Neuronal stem cell (in vitro differentiated cells): Measurements from ENCODE around the gene CNPY2.
"Not testable (repeated sequence)": the region's sequence is repeated elsewhere in the genome, so short reads cannot be mapped to it uniquely, and the experiment has no call there.

Source experiments
- DNase-seq: peaks from one replicate; pipeline ENCODE4 v3.0.0-alpha.2; 2013; ENCODE audit warnings: low spot score
- H2AFZ ChIP-seq: one replicate; pipeline ENCODE4 v1.6.1; 2013; ENCODE audit warnings: mild to moderate bottlenecking, low read length, inconsistent platforms
- H2AK5ac ChIP-seq: 2 replicates; pipeline ENCODE4 v1.6.1; 2013; ENCODE audit warnings: low read depth, mild to moderate bottlenecking, inconsistent platforms, low read length, moderate library complexity, mixed read lengths
- H2BK120ac ChIP-seq: 2 replicates; pipeline ENCODE4 v1.6.1; 2013; ENCODE audit warnings: low read depth, mild to moderate bottlenecking, inconsistent platforms, low read length, moderate library complexity, mixed read lengths
- H2BK12ac ChIP-seq: one replicate; pipeline ENCODE4 v1.6.1; 2013; ENCODE audit warnings: low read length, inconsistent platforms
- H2BK15ac ChIP-seq: 2 replicates; pipeline ENCODE4 v1.6.1; 2013; ENCODE audit warnings: mild to moderate bottlenecking, low read length, inconsistent platforms, mixed read lengths
- H2BK5ac ChIP-seq: one replicate; pipeline ENCODE4 v1.6.1; 2013; ENCODE audit warnings: inconsistent platforms, mild to moderate bottlenecking, low read length, moderate library complexity
- H3K14ac ChIP-seq: one replicate; pipeline ENCODE4 v1.6.1; 2013; ENCODE audit warnings: low read length, inconsistent platforms
- H3K18ac ChIP-seq: 2 replicates; pipeline ENCODE4 v1.6.1; 2013; ENCODE audit warnings: low read length, inconsistent platforms
- H3K23ac ChIP-seq: 2 replicates; pipeline ENCODE4 v1.6.1; 2013; ENCODE audit warnings: low read depth, mild to moderate bottlenecking, mixed read lengths, low read length, inconsistent platforms; ENCODE audit not compliant: poor library complexity
- H3K27ac ChIP-seq: replicated peaks from 3 replicates; pipeline ENCODE4 v1.5.1; 2013; ENCODE audit warnings: low read length, inconsistent platforms
- H3K27me3 ChIP-seq, 3 experiments: 2 replicates each; pipeline ENCODE4 v1.6.1; 2013; ENCODE audit warnings: low read length in 3 of 3, mild to moderate bottlenecking in 2 of 3, inconsistent platforms in 1 of 3, low read depth in 1 of 3, mixed read lengths in 1 of 3, moderate library complexity in 1 of 3; ENCODE audit not compliant: control insufficient read depth in 3 of 3, insufficient read depth in 3 of 3
- H3K36me3 ChIP-seq, 2 donors: replicated peaks in 1 of 2; 2 replicates each; pipeline ENCODE4 v1.6.1; 2013; ENCODE audit warnings: low read length in 2 of 2; ENCODE audit not compliant: control insufficient read depth in 2 of 2, insufficient read depth in 2 of 2
- H3K4ac ChIP-seq: 2 replicates; pipeline ENCODE4 v1.6.1; 2013; ENCODE audit warnings: inconsistent platforms, mild to moderate bottlenecking, low read length, moderate library complexity
- H3K4me1 ChIP-seq, 2 donors: 1 replicate in 1 of 2; 2 replicates in 1 of 2; pipeline ENCODE4 v1.6.1; 2013; ENCODE audit warnings: low read length in 2 of 2, low read depth in 1 of 2; ENCODE audit not compliant: control insufficient read depth in 2 of 2, insufficient read depth in 1 of 2
- H3K4me2 ChIP-seq: one replicate; pipeline ENCODE4 v1.6.1; 2013; ENCODE audit warnings: mild to moderate bottlenecking, low read length, inconsistent platforms; ENCODE audit not compliant: insufficient read depth, poor library complexity, severe bottlenecking
- H3K4me3 ChIP-seq, 2 donors: 2 replicates each; pipeline ENCODE4 v1.5.1; 2013; ENCODE audit warnings: low read length in 2 of 2, mild to moderate bottlenecking in 2 of 2, inconsistent platforms in 1 of 2, moderate library complexity in 1 of 2
- H3K79me1 ChIP-seq: one replicate; pipeline ENCODE4 v1.6.1; 2013; ENCODE audit warnings: low read depth, mild to moderate bottlenecking, inconsistent platforms, low read length, moderate library complexity
- H3K9ac ChIP-seq: one replicate; pipeline ENCODE4 v1.6.1; 2013; ENCODE audit warnings: mild to moderate bottlenecking, low read depth, low read length, inconsistent platforms; ENCODE audit not compliant: poor library complexity
- H3K9me3 ChIP-seq, 2 donors: replicated peaks in 1 of 2; 2 replicates each; pipeline versions ENCODE3 to v1.6.1; 2013; ENCODE audit warnings: low read length in 2 of 2, mild to moderate bottlenecking in 2 of 2, inconsistent platforms in 1 of 2, low read depth in 1 of 2, mixed read lengths in 1 of 2, moderate library complexity in 1 of 2; ENCODE audit not compliant: control insufficient read depth in 2 of 2, insufficient read depth in 1 of 2
- H4K8ac ChIP-seq: one replicate; pipeline ENCODE4 v1.6.1; 2013; ENCODE audit warnings: low read depth, mild to moderate bottlenecking, inconsistent platforms, low read length, moderate library complexity
- H4K91ac ChIP-seq: one replicate; pipeline ENCODE4 v1.6.1; 2013; ENCODE audit warnings: low read length, low read depth, mild to moderate bottlenecking, inconsistent platforms; ENCODE audit not compliant: poor library complexity
- WGBS, 2 donors: extraction: QIAGEN DNeasy Blood & Tissue Kit; methylation state at CpG; one replicate each; pipeline ENCODE4 v1.1.7; 2013; ENCODE audit warnings: missing lambda C conversion rate in 2 of 2, mixed read lengths in 1 of 2; ENCODE audit not compliant: insufficient read length in 2 of 2, insufficient replicate concordance in 1 of 2; ENCODE audit errors: extremely low coverage in 2 of 2; 5-methylcytosine and 5-hydroxymethylcytosine counted together

Gene CNPY2

DNA sequence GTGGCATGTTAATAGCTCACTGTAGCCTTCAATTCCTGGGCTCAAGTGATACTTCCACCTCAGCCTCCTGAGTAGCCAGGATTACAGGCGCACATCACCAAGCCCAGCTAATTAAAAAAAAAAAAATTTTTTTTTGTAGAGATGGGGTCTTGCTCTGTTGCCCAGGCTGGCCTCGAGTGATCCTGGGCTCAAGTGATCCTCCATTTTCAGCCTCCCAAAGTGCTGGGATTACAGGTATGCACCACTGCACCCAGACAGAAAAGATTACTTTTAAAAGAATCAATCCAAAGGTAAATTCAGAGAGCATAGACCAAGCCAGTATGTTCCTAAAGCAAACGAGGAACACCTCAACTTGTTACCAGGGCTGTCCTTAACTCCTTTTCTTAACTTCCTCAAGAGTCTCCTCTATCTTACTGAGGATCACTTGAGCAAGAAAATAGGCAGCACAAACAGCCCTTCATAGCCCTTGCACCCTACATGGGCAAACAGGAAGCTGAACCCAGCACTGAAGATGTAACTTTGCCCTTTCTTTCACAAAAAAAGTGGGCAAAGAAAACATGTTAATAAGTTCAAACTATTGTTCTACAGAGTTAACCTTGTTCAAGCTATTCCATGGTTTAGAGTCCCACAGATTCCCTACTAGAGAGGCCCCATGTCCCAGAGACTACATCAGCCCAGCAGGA is 26.9 kb downstream of the CNPY2 start:
- Histone ChIP-seq H3K9me3 (no peaks in the 10 kb centered on the region), H3K36me3 (peaks cover 11 to 73% of the 10 kb centered on the region in 2 donors), H3K4me1 (no peaks in the 10 kb centered on the region), H3K27ac (no peak overlapping the region), H4K8ac (no peak overlapping the region), H3K14ac (no peak overlapping the region), H2AFZ (no peak overlapping the region), H3K79me1 (no peaks in the 10 kb centered on the region), H2BK12ac (no peak overlapping the region), H3K4me2 (no peak overlapping the region), H3K9ac (no peak overlapping the region), H2BK5ac (no peak overlapping the region), H3K18ac (no peak overlapping the region), H2BK120ac (no peak overlapping the region), H4K91ac (no peak overlapping the region), H3K23ac (no peak overlapping the region), H3K27me3 (no peaks in the 10 kb centered on the region), H3K4me3 (no peak overlapping the region), H3K4ac (no peak overlapping the region), H2AK5ac (no peak overlapping the region), H2BK15ac (no peak overlapping the region)
- no peak for DNase-seq
- WGBS, 2 donors = no CpG with 5 or more reads among the region's 3 CpGs

DNA sequence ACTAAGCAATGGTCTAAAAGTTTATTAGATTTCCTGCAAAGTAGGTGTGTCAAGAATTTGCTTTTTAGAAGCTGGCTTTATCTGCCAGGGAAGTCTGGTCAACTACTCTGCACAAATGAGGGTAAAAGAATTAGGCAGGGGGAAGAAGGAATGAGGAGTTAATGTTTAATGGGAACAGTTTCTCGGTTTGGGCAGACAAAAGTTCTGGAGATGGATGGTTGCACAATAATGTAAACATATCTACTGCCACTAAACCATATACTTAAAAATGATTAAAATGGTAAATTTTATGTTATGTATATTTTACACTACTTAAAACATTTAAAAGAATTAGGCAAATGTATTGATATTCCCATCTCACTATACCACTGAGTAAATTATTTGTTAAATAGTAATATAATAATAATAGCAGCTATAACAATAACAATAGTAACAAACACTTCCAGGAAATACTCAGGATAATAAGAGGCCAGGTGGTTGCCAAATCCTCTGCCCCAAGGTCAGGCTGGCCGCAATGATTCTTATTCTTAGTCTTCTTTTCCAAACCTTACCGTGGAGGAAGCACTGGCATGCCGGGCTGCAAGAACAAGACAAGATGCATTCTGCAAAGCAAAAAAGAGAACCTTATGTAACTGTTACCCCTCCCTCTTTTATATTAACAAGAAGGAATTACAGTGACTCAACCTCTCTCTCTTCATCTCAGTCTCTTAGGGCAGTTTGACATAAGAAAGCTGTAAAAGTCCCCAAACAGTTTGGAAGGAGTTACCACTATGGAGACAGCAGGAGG is 29.6 kb downstream of the CNPY2 start:
- H2BK15ac ChIP-seq = no peak overlapping the region
- no peak overlapping the region for H4K8ac ChIP-seq
- no peak overlapping the region for H2AK5ac ChIP-seq
- no peak overlapping the region for H4K91ac ChIP-seq
- H2AFZ ChIP-seq = no peak overlapping the region
- no peaks in the 10 kb centered on the region for H3K4me1 ChIP-seq
- H3K4ac ChIP-seq = no peak overlapping the region
- H3K4me2 ChIP-seq = no peak overlapping the region
- H2BK120ac ChIP-seq = no peak overlapping the region
- H3K4me3 ChIP-seq = no peak overlapping the region
- no peak overlapping the region for H3K18ac ChIP-seq
- no peaks in the 10 kb centered on the region for H3K9me3 ChIP-seq
- H3K14ac ChIP-seq = no peak overlapping the region
- no peak overlapping the region for H2BK5ac ChIP-seq
- H3K27ac ChIP-seq = no peak overlapping the region
- no peak overlapping the region for H3K23ac ChIP-seq
- no peaks in the 10 kb centered on the region for H3K27me3 ChIP-seq
- no peak overlapping the region for H2BK12ac ChIP-seq
- no peak overlapping the region for H3K9ac ChIP-seq
- no CpG with 5 or more reads among the region's 4 CpGs for WGBS, 2 donors
- DNase-seq = no peak
- H3K79me1 ChIP-seq = no peaks in the 10 kb centered on the region
- peaks cover 23 to 84% of the 10 kb centered on the region in 2 donors for H3K36me3 ChIP-seq

DNA sequence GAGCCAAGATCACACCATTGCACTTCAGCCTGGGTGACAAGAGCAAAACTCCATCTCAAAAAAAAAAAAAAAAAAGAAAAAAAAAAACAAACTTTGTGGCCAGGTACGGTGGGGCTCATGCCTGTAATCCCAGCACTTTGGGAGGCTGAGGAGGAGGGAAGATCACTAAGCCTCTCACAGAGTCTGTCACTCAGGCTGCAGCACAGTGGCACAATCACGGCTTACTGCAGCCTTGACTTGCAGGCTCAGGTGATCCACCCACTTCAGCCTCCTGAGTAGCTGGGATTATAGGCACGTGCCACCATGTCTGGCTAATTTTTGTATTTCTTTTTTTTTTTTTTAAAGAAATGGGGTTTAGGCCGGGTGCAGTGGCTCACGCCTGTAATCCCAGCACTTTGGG is 31.5 kb downstream of the CNPY2 start:
- H3K27me3 ChIP-seq, H2BK120ac ChIP-seq, DNase-seq, H4K91ac ChIP-seq, H3K9ac ChIP-seq, H3K23ac ChIP-seq, H3K4me3 ChIP-seq, H2BK5ac ChIP-seq, H3K4ac ChIP-seq, H3K9me3 ChIP-seq, H2BK12ac ChIP-seq, H2AFZ ChIP-seq, H3K79me1 ChIP-seq, H2AK5ac ChIP-seq, H3K4me2 ChIP-seq, H3K4me1 ChIP-seq, H2BK15ac ChIP-seq, H4K8ac ChIP-seq, H3K18ac ChIP-seq, H3K27ac ChIP-seq, H3K14ac ChIP-seq: not testable (repeated sequence)
- WGBS, 2 donors = no CpG with 5 or more reads among the region's 5 CpGs
- peaks cover 27 to 85% of the 10 kb centered on the region in 2 donors for H3K36me3 ChIP-seq

DNA sequence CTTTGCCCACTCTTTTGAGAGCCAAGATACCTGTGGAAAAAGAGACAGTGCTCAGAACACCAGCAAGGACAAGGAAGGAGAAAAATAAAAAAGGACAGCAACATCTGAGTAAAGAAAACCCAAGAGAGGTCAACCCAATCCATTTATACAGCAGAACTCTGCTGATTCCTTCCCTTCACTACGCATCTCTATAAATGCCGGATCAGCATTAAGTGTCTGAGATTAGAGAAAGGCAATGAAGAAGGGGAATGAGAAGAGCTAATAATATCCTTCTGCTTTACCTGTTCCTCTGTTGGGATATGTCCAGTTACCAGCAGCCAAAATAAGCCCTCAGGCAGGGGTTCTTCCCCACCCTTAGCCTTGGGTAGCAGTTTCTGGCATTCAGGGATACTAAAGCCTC is 33.2 kb downstream of the CNPY2 start:
- peaks cover 31 to 86% of the 10 kb centered on the region in 2 donors for H3K36me3 ChIP-seq
- no peak overlapping the region for H2AFZ ChIP-seq
- no peak overlapping the region for H2BK12ac ChIP-seq
- H2BK15ac ChIP-seq = no peak overlapping the region
- H3K79me1 ChIP-seq = no peaks in the 10 kb centered on the region
- no peak overlapping the region for H3K9ac ChIP-seq
- H3K4me1 ChIP-seq = no peaks in the 10 kb centered on the region
- no peak overlapping the region for H3K14ac ChIP-seq
- no peak overlapping the region for H3K4me3 ChIP-seq
- no peak overlapping the region for H2BK120ac ChIP-seq
- WGBS, 2 donors = no CpG with 5 or more reads among the region's 2 CpGs
- no peak overlapping the region for H2AK5ac ChIP-seq
- no peak overlapping the region for H3K4me2 ChIP-seq
- no peaks in the 10 kb centered on the region for H3K27me3 ChIP-seq
- H4K8ac ChIP-seq = no peak overlapping the region
- no peak overlapping the region for H3K27ac ChIP-seq
- no peak for DNase-seq
- no peak overlapping the region for H3K23ac ChIP-seq
- no peak overlapping the region for H2BK5ac ChIP-seq
- no peak overlapping the region for H4K91ac ChIP-seq
- H3K18ac ChIP-seq = no peak overlapping the region
- no peaks in the 10 kb centered on the region for H3K9me3 ChIP-seq
- H3K4ac ChIP-seq = no peak overlapping the region
